ENCODE results near the gene PAFAH1B1. TPM values are rescaled to one million over a fixed set of nuclear protein-coding genes. Genes with fewer than 3 reads are reported as not detected.
A peak's percentile ranks its signal among the peaks of the same experiment; 100 is the strongest.
"Not testable (repeated sequence)": the region's sequence is repeated elsewhere in the genome, so short reads cannot be mapped to it uniquely, and the experiment has no call there.

PAFAH1B1 gene
- polyA plus RNA-seq, 2 of the 4 experiments (the other 2 are of a cell fraction): 122 to 197 TPM

- Histone ChIP-seq H3K27ac (no peak overlapping the region), H3K4me2 (no peak overlapping the region), H3K4me3 (no peak overlapping the region), H3K4me1 (no peaks in the 10 kb centered on the region), H3K9me3 (0 out of 3 replicates have a peak, but pooled peaks cover 6% of the 10 kb centered on the region)
- TF ChIP-seq FOSL2 (IDR thresholded peaks at IDR 0.05): no peak
- no peak for TF ChIP-seq FOSL2 (CRISPR knock-in tag; IDR thresholded peaks at IDR 0.05)
- no peak for TF ChIP-seq ZC3H11A (IDR thresholded peaks at IDR 0.05)
- TF ChIP-seq GATA3 (IDR thresholded peaks at IDR 0.05; ENCODE audit: borderline replicate concordance): no peak
- no peak for TF ChIP-seq BHLHE40 (IDR thresholded peaks at IDR 0.05; ENCODE audit: low read depth, low read length)
- TF ChIP-seq PBX3 (IDR thresholded peaks at IDR 0.05): no peak
- TF ChIP-seq FOXS1 (CRISPR knock-in tag; IDR thresholded peaks at IDR 0.05): no peak
- TF ChIP-seq EHF (CRISPR knock-in tag; IDR thresholded peaks at IDR 0.05): no peak
- TF ChIP-seq HOXB5 (CRISPR knock-in tag; IDR thresholded peaks at IDR 0.05): no peak
- no peak for TF ChIP-seq ZNF302 (CRISPR knock-in tag; IDR thresholded peaks at IDR 0.05)
- TF ChIP-seq KDM5A (IDR thresholded peaks at IDR 0.05): no peak
- TF ChIP-seq JUNB (IDR thresholded peaks at IDR 0.05): no peak
- TF ChIP-seq HDAC2 (IDR thresholded peaks at IDR 0.05): no peak
- TF ChIP-seq MAFK (IDR thresholded peaks at IDR 0.05; ENCODE audit: partially characterized antibody): no peak
- TF ChIP-seq CHD2 (IDR thresholded peaks at IDR 0.05; ENCODE audit: low read length, partially characterized antibody): no peak
- TF ChIP-seq HES2 (IDR thresholded peaks at IDR 0.05): no peak
- TF ChIP-seq EP300 (IDR thresholded peaks at IDR 0.05): no peak
- whole genome bisulfite sequencing (ENCODE audit: missing lambda C conversion rate): 98% methylated on average over 3 of the region's 3 CpGs
- ATAC-seq (no peak), DNase-seq (ENCODE audit: low read depth in 1 of 2, low spot score in 1 of 2) (no peak), FAIRE-seq (peak; percentile 54)
- POLR2A ChIA-PET: no interaction called here
- CTCF ChIA-PET: interaction anchor here (0.6 to 1.4 kb wide), 5 partner anchors 11 to 54 kb away, joined by 3 to 4 read pairs (median 3); no protein-coding TSS in a partner anchor
Measured at GRCh38 chr17:2621241-2621640, 27.8 kb downstream of the PAFAH1B1 start.

- H3K4me1 ChIP-seq; ATAC-seq; H3K27ac ChIP-seq; DNase-seq (ENCODE audit: low read depth in 1 of 2, low spot score in 1 of 2); H3K4me3 ChIP-seq; POLR2A ChIA-PET; FAIRE-seq; H3K4me2 ChIP-seq; H3K9me3 ChIP-seq: not testable (repeated sequence)
- CTCF ChIA-PET: interaction anchor here (0.6 to 1.4 kb wide), 3 partner anchors 12 to 54 kb away, joined by 3 to 4 read pairs (median 3); no protein-coding TSS in a partner anchor
- 91% methylated on average over 4 of the region's 4 CpGs for WGBS (ENCODE audit: missing lambda C conversion rate)
Measured at GRCh38 chr17:2621951-2622405, 28.5 kb downstream of the PAFAH1B1 start.

- H3K27ac ChIP-seq; H3K4me3 ChIP-seq; DNase-seq (ENCODE audit: low read depth in 1 of 2, low spot score in 1 of 2); H3K9me3 ChIP-seq; H3K4me1 ChIP-seq; H3K4me2 ChIP-seq; POLR2A ChIA-PET; FAIRE-seq; ATAC-seq: not testable (repeated sequence)
- peak; percentile 37 for TF ChIP-seq ZFP36 (IDR thresholded peaks at IDR 0.05; ENCODE audit: borderline replicate concordance, partially characterized antibody)
- 92% methylated on average over 4 of the region's 4 CpGs for WGBS (ENCODE audit: missing lambda C conversion rate)
- CTCF ChIA-PET: interaction anchor here (0.6 to 1.0 kb wide), 4 partner anchors 20 to 181 kb away, joined by 3 to 4 read pairs (median 3); no protein-coding TSS in a partner anchor
Measured at GRCh38 chr17:2622721-2623301, 29.4 kb downstream of the PAFAH1B1 start.

- CTCF ChIA-PET: no interaction called here
- Histone ChIP-seq H3K9me3 (0 out of 3 replicates have a peak, but pooled peaks cover 6% of the 10 kb centered on the region), H3K27ac (no peak overlapping the region), H3K4me3 (no peak overlapping the region), H3K4me1 (0 out of 3 replicates have a peak, but pooled peaks cover 4% of the 10 kb centered on the region), H3K4me2 (no peak overlapping the region)
- WGBS (ENCODE audit: missing lambda C conversion rate): 89% methylated on average over 10 of the region's 10 CpGs
- FAIRE-seq: no peak
- no peak for DNase-seq (ENCODE audit: low read depth in 1 of 2, low spot score in 1 of 2)
- ATAC-seq: no peak
- POLR2A ChIA-PET: no interaction called here
- TF ChIP-seq EHMT2 (IDR thresholded peaks at IDR 0.05; ENCODE audit: low read depth) (no peak), MAX (IDR thresholded peaks at IDR 0.05) (no peak), FOSB (CRISPR knock-in tag; IDR thresholded peaks at IDR 0.05) (no peak), SREBF2 (IDR thresholded peaks at IDR 0.05) (no peak), CBX8 (IDR thresholded peaks at IDR 0.05) (no peak), JUN (IDR thresholded peaks at IDR 0.05) (no peak)
Measured at GRCh38 chr17:2624292-2624731, 30.9 kb downstream of the PAFAH1B1 start.

GRCh38 chr17:2626626-2627219 is 33.3 kb downstream of the PAFAH1B1 start:
- POLR2A ChIA-PET; H3K9me3 ChIP-seq; H3K27ac ChIP-seq; ATAC-seq; H3K4me3 ChIP-seq; DNase-seq (ENCODE audit: low read depth in 1 of 2, low spot score in 1 of 2); H3K4me2 ChIP-seq; H3K4me1 ChIP-seq: not testable (repeated sequence)
- CTCF ChIA-PET: interaction anchor here (1.0 to 1.5 kb wide), 2 partner anchors 8 to 49 kb away, joined by 4 read pairs; no protein-coding TSS in a partner anchor
- 94% methylated on average over 7 of the region's 7 CpGs for whole genome bisulfite sequencing (ENCODE audit: missing lambda C conversion rate)
- peak; percentile 63 for FAIRE-seq

- WGBS (ENCODE audit: missing lambda C conversion rate): 86% methylated on average over 2 of the region's 2 CpGs
- H3K4me2 ChIP-seq; FAIRE-seq; POLR2A ChIA-PET; H3K4me3 ChIP-seq; DNase-seq (ENCODE audit: low read depth in 1 of 2, low spot score in 1 of 2); ATAC-seq; H3K9me3 ChIP-seq; H3K27ac ChIP-seq: not testable (repeated sequence)
- CTCF ChIA-PET: interaction anchor here (2.0 kb wide), 1 partner anchor 10 kb away, joined by 5 read pairs; no protein-coding TSS in a partner anchor
- H3K4me1 ChIP-seq: peaks cover 24% of the 10 kb centered on the region
Measured at GRCh38 chr17:2628922-2629321, 35.5 kb downstream of the PAFAH1B1 start.
